Glutamatergic neuron (in vitro differentiated cells): Measurements from ENCODE around the gene UBE2L3. TPM values are rescaled to one million over a fixed set of nuclear protein-coding genes. Genes with fewer than 3 reads are reported as not detected.

Experiments
- DNase-seq: peaks from one replicate; pipeline ENCODE4 v3.0.0; 2022
- H3K27ac Mint-ChIP-seq: one replicate; pipeline ENCODE4 v1.8.0; 2020; ENCODE audit warnings: mild to moderate bottlenecking, mixed read lengths, inconsistent platforms; ENCODE audit not compliant: unreplicated experiment
- H3K27me3 Mint-ChIP-seq: one replicate; pipeline ENCODE4 v1.8.0; 2020; ENCODE audit warnings: mild to moderate bottlenecking, moderate library complexity, mixed read lengths, inconsistent platforms; ENCODE audit not compliant: unreplicated experiment
- H3K36me3 Mint-ChIP-seq: one replicate; pipeline ENCODE4 v1.8.0; 2020; ENCODE audit warnings: mild to moderate bottlenecking, mixed read lengths, inconsistent platforms; ENCODE audit not compliant: unreplicated experiment
- H3K4me1 Mint-ChIP-seq: one replicate; pipeline ENCODE4 v1.8.0; 2020; ENCODE audit warnings: mild to moderate bottlenecking, low read depth, mixed read lengths, inconsistent platforms; ENCODE audit not compliant: unreplicated experiment
- H3K4me3 Mint-ChIP-seq: one replicate; pipeline ENCODE4 v1.8.0; 2020; ENCODE audit warnings: mild to moderate bottlenecking, mixed read lengths, inconsistent platforms; ENCODE audit not compliant: unreplicated experiment
- H3K9me3 Mint-ChIP-seq: one replicate; pipeline ENCODE4 v1.8.0; 2020; ENCODE audit warnings: mild to moderate bottlenecking, moderate library complexity, mixed read lengths, inconsistent platforms; ENCODE audit not compliant: unreplicated experiment
- CTCF ChIP-seq: fragments of 200-600 bp; sonication (generic); IDR thresholded peaks from one replicate; pipeline ENCODE4 v1.5.0; 2021; ENCODE audit not compliant: partially characterized antibody, unreplicated experiment
- total RNA-seq: library from RNA; stranded (reverse); fragmentation: NEBNext Ultra II Directional; extraction: Animal tissue kit (Norgen Biotek cat#: 25700); gene quantifications from one replicate; pipeline ENCODE4 v1.2.1, GENCODE V29; 2021; ENCODE audit not compliant: unreplicated experiment

UBE2L3 gene
- total RNA-seq, 1 donor from 2014 or later, result 55.9 TPM

- H3K27me3 Mint-ChIP-seq, result peaks cover 3% of the 10 kb centered on the region
- DNase-seq, result no peak
- peaks cover 23% of the 10 kb centered on the region for H3K4me1 Mint-ChIP-seq
- TF ChIP-seq CTCF, result no peak
- H3K36me3 Mint-ChIP-seq, result no peaks in the 10 kb centered on the region
- peak overlapping the region; percentile 7 for H3K4me3 Mint-ChIP-seq
- peak overlapping the region; percentile 56 for H3K27ac Mint-ChIP-seq
- peaks cover 9% of the 10 kb centered on the region for H3K9me3 Mint-ChIP-seq
Observed at GRCh38 chr22:21587803-21588611, 20.5 kb downstream of the UBE2L3 start.

- TF ChIP-seq CTCF, result no peak
- H3K27me3 Mint-ChIP-seq, result peaks cover 2% of the 10 kb centered on the region
- peaks cover 5% of the 10 kb centered on the region for H3K36me3 Mint-ChIP-seq
- H3K4me3 Mint-ChIP-seq, result no peak overlapping the region
- H3K27ac Mint-ChIP-seq, result no peak overlapping the region
- H3K4me1 Mint-ChIP-seq, result peaks cover 34% of the 10 kb centered on the region
- no peak for DNase-seq
- peaks cover 11% of the 10 kb centered on the region for H3K9me3 Mint-ChIP-seq
Observed at GRCh38 chr22:21589396-21589795, 21.9 kb downstream of the UBE2L3 start.

- H3K36me3 Mint-ChIP-seq, result peaks cover 6% of the 10 kb centered on the region
- peaks cover 37% of the 10 kb centered on the region for H3K4me1 Mint-ChIP-seq
- peaks cover 12% of the 10 kb centered on the region for H3K9me3 Mint-ChIP-seq
- no peak for DNase-seq
- H3K27ac Mint-ChIP-seq, result no peak overlapping the region
- TF ChIP-seq CTCF, result no peak
- no peak overlapping the region for H3K4me3 Mint-ChIP-seq
- peaks cover 4% of the 10 kb centered on the region for H3K27me3 Mint-ChIP-seq
Observed at GRCh38 chr22:21590809-21591641, 23.5 kb downstream of the UBE2L3 start.

GRCh38 chr22:21591695-21592094 is 24.2 kb downstream of the UBE2L3 start:
- H3K9me3 Mint-ChIP-seq, result peaks cover 12% of the 10 kb centered on the region
- no peak for DNase-seq
- no peak overlapping the region for H3K4me3 Mint-ChIP-seq
- H3K4me1 Mint-ChIP-seq, result peaks cover 37% of the 10 kb centered on the region
- peaks cover 4% of the 10 kb centered on the region for H3K27me3 Mint-ChIP-seq
- H3K27ac Mint-ChIP-seq, result no peak overlapping the region
- peaks cover 6% of the 10 kb centered on the region for H3K36me3 Mint-ChIP-seq
- no peak for TF ChIP-seq CTCF
